KOPT-K1 (cell line): ENCODE measurements around the gene SF3A1.

Source experiments
- H3K27ac ChIP-seq: fragments of 200-600 bp; sonication (generic); 2 replicates; pipeline ENCODE4 v1.5.1; 2016; ENCODE audit warnings: antibody characterized with exemption, mild to moderate bottlenecking, low read depth, low read length; ENCODE audit not compliant: poor library complexity, severe bottlenecking
- H3K36me3 ChIP-seq: fragments of 200-600 bp; sonication (generic); 2 replicates; pipeline ENCODE4 v1.5.1; 2017; ENCODE audit warnings: antibody characterized with exemption, mild to moderate bottlenecking, low read length, moderate library complexity; ENCODE audit not compliant: insufficient read depth
- H3K9me3 ChIP-seq: fragments of 200-600 bp; sonication (generic); 2 replicates; pipeline ENCODE4 v1.5.1; 2017; ENCODE audit warnings: antibody characterized with exemption, low read length, mild to moderate bottlenecking; ENCODE audit not compliant: insufficient read depth, poor library complexity, severe bottlenecking

SF3A1 gene

GRCh38 chr22:30296833-30297232 is 59.9 kb downstream of the SF3A1 start:
- H3K36me3 ChIP-seq: peaks cover 97% of the 10 kb centered on the region
- peak overlapping the region; percentile 72 for H3K27ac ChIP-seq
- no peaks in the 10 kb centered on the region for H3K9me3 ChIP-seq

GRCh38 chr22:30296324-30296723 is 60.4 kb downstream of the SF3A1 start:
- Histone ChIP-seq H3K9me3 (no peaks in the 10 kb centered on the region), H3K36me3 (peaks cover 97% of the 10 kb centered on the region), H3K27ac (peak overlapping the region; percentile 72)

GRCh38 chr22:30295576-30295975 is 61.1 kb downstream of the SF3A1 start:
- peaks cover 95% of the 10 kb centered on the region for H3K36me3 ChIP-seq

GRCh38 chr22:30294830-30295229 is 61.9 kb downstream of the SF3A1 start:
- Histone ChIP-seq H3K27ac (no peak overlapping the region), H3K36me3 (peaks cover 87% of the 10 kb centered on the region), H3K9me3 (no peaks in the 10 kb centered on the region)

More at GRCh38 chr22:30295576-30295975, 61.1 kb downstream of the SF3A1 start:
- H3K27ac ChIP-seq: peak overlapping the region; percentile 72
- H3K9me3 ChIP-seq: no peaks in the 10 kb centered on the region

GRCh38 chr22:30294066-30294465 is 62.6 kb downstream of the SF3A1 start:
- no peaks in the 10 kb centered on the region for H3K9me3 ChIP-seq
- H3K27ac ChIP-seq: no peak overlapping the region
- peaks cover 80% of the 10 kb centered on the region for H3K36me3 ChIP-seq

- no peak overlapping the region for H3K27ac ChIP-seq
- H3K36me3 ChIP-seq: peaks cover 70% of the 10 kb centered on the region
- H3K9me3 ChIP-seq: no peaks in the 10 kb centered on the region
Observed at GRCh38 chr22:30293026-30293425, 63.7 kb downstream of the SF3A1 start.

- H3K9me3 ChIP-seq: no peaks in the 10 kb centered on the region
- H3K36me3 ChIP-seq: peaks cover 62% of the 10 kb centered on the region
- H3K27ac ChIP-seq: no peak overlapping the region
Observed at GRCh38 chr22:30292069-30292970, 64.4 kb downstream of the SF3A1 start.

- Histone ChIP-seq H3K9me3 (no peaks in the 10 kb centered on the region), H3K36me3 (peaks cover 55% of the 10 kb centered on the region), H3K27ac (peak overlapping the region; percentile 79)
Observed at GRCh38 chr22:30291058-30291892, 65.4 kb downstream of the SF3A1 start.

GRCh38 chr22:30290342-30291057 is 66.2 kb downstream of the SF3A1 start:
- H3K27ac ChIP-seq: peak overlapping the region; percentile 79
- no peaks in the 10 kb centered on the region for H3K9me3 ChIP-seq
- peaks cover 47% of the 10 kb centered on the region for H3K36me3 ChIP-seq

GRCh38 chr22:30289980-30290313 is 66.7 kb downstream of the SF3A1 start:
- Histone ChIP-seq H3K36me3 (peaks cover 42% of the 10 kb centered on the region), H3K27ac (peak overlapping the region; percentile 79), H3K9me3 (no peaks in the 10 kb centered on the region)

- Histone ChIP-seq H3K36me3 (peaks cover 36% of the 10 kb centered on the region), H3K27ac (peak within 1 kb of the TSS; percentile 79), H3K9me3 (no peaks in the 10 kb centered on the region)
Observed at GRCh38 chr22:30289141-30289979, 67.3 kb downstream of the SF3A1 start, which contains the start of gene CASTOR1. CASTOR1 (minus strand) TSS chr22:30289505; CDS start chr22:30289497, 8 bp downstream.

GRCh38 chr22:30288419-30289140 is 68.1 kb downstream of the SF3A1 start:
- peak overlapping the region; percentile 79 for H3K27ac ChIP-seq
- H3K36me3 ChIP-seq: peaks cover 28% of the 10 kb centered on the region
- H3K9me3 ChIP-seq: no peaks in the 10 kb centered on the region

GRCh38 chr22:30287648-30288418 is 68.9 kb downstream of the SF3A1 start:
- Histone ChIP-seq H3K9me3 (no peaks in the 10 kb centered on the region), H3K27ac (peak overlapping the region; percentile 79), H3K36me3 (peaks cover 21% of the 10 kb centered on the region)
